Upper lobe of right lung (tissue), 1 donor: Measurements from ENCODE around the gene ADAMTS14. TPM values are rescaled to one million over a fixed set of nuclear protein-coding genes. Genes with fewer than 3 reads are reported as not detected.
A peak's percentile ranks its signal among the peaks of the same experiment; 100 is the strongest.

Source experiments
- ATAC-seq: fragments of 200-7000 bp; cut with Tn5 transposase; one replicate; pipeline ENCODE4 v1.9.1; 2020; ENCODE audit warnings: mild to moderate bottlenecking, moderate library complexity
- DNase-seq: peaks from one replicate; pipeline ENCODE4 v3.0.0-alpha.2; 2020
- H3K27ac ChIP-seq: fragments of 200-600 bp; one replicate; pipeline ENCODE4 v1.8.0; 2022
- H3K27me3 ChIP-seq: fragments of 200-600 bp; one replicate; pipeline ENCODE4 v1.8.0; 2022; ENCODE audit warnings: mild to moderate bottlenecking
- H3K36me3 ChIP-seq: fragments of 200-600 bp; one replicate; pipeline ENCODE4 v1.8.0; 2022
- H3K4me1 ChIP-seq: fragments of 200-600 bp; one replicate; pipeline ENCODE4 v1.8.0; 2022
- H3K4me3 ChIP-seq: fragments of 200-600 bp; one replicate; pipeline ENCODE4 v1.8.0; 2022; ENCODE audit warnings: mild to moderate bottlenecking
- H3K9me3 ChIP-seq: fragments of 200-600 bp; one replicate; pipeline ENCODE4 v1.8.0; 2022
- CTCF ChIP-seq: fragments of 200-600 bp; IDR thresholded peaks from one replicate; pipeline ENCODE4 v1.8.0; 2022; ENCODE audit warnings: antibody characterized with exemption
- intact Hi-C: fragments of 100-400 bp; cut with DNase I; formaldehyde crosslinking; loops from one replicate; pipeline ENCODE4 v1.11.0; 2022
- total RNA-seq: library from RNA; stranded (reverse); fragmentation: NEBNext Ultra II Directional; extraction: Animal tissue kit (Norgen Biotek cat#: 25700); gene quantifications from one replicate; pipeline ENCODE4 v1.2.1, GENCODE V29; 2021
- donor health status: DM: no; HTN: yes; CAD: no; lungs with severe emphysema.

ADAMTS14 gene
- total RNA-seq, 1 donor from 2014 or later: 0.55 TPM

GRCh38 chr10:70743430-70743788 lies 71.1 kb downstream of the ADAMTS14 start:
- Histone ChIP-seq H3K27ac (peak overlapping the region; percentile 45), H3K4me3 (no peak overlapping the region), H3K27me3 (no peaks in the 10 kb centered on the region), H3K36me3 (no peaks in the 10 kb centered on the region), H3K4me1 (peaks cover 14% of the 10 kb centered on the region), H3K9me3 (no peaks in the 10 kb centered on the region)
- no peak for TF ChIP-seq CTCF
- DNase-seq: peak; percentile 47
- ATAC-seq: no peak
- intact Hi-C loops: no loop called here

GRCh38 chr10:70743879-70744278 lies 71.6 kb downstream of the ADAMTS14 start:
- Histone ChIP-seq H3K4me3 (no peak overlapping the region), H3K36me3 (no peaks in the 10 kb centered on the region), H3K9me3 (no peaks in the 10 kb centered on the region), H3K27me3 (no peaks in the 10 kb centered on the region), H3K4me1 (peaks cover 14% of the 10 kb centered on the region), H3K27ac (no peak overlapping the region)
- ATAC-seq: no peak
- intact Hi-C loops: no loop called here
- DNase-seq: peak; percentile 57
- TF ChIP-seq CTCF: no peak

- no peaks in the 10 kb centered on the region for H3K36me3 ChIP-seq
- no peaks in the 10 kb centered on the region for H3K27me3 ChIP-seq
- no peak overlapping the region for H3K4me3 ChIP-seq
- intact Hi-C loops: no loop called here
- peaks cover 14% of the 10 kb centered on the region for H3K4me1 ChIP-seq
- no peak overlapping the region for H3K27ac ChIP-seq
- no peak for DNase-seq
- no peaks in the 10 kb centered on the region for H3K9me3 ChIP-seq
- no peak for ATAC-seq
- TF ChIP-seq CTCF: no peak
Measured at GRCh38 chr10:70744617-70745143, 72.4 kb downstream of the ADAMTS14 start.

- no peak overlapping the region for H3K27ac ChIP-seq
- intact Hi-C loops: no loop called here
Measured at GRCh38 chr10:70745555-70745954, 73.2 kb downstream of the ADAMTS14 start.

GRCh38 chr10:70747192-70747965 lies 75.1 kb downstream of the ADAMTS14 start:
- intact Hi-C loops: no loop called here
- Histone ChIP-seq H3K27ac (no peak overlapping the region), H3K36me3 (no peaks in the 10 kb centered on the region), H3K9me3 (no peaks in the 10 kb centered on the region), H3K4me1 (peaks cover 8% of the 10 kb centered on the region), H3K4me3 (no peak overlapping the region), H3K27me3 (no peaks in the 10 kb centered on the region)
- TF ChIP-seq CTCF: no peak
- ATAC-seq (no peak), DNase-seq (peak; percentile 48)

More at GRCh38 chr10:70745555-70745954, 73.2 kb downstream of the ADAMTS14 start:
- H3K36me3 ChIP-seq: no peaks in the 10 kb centered on the region
- DNase-seq: no peak
- peaks cover 14% of the 10 kb centered on the region for H3K4me1 ChIP-seq
- TF ChIP-seq CTCF: no peak
- ATAC-seq: no peak
- H3K9me3 ChIP-seq: no peaks in the 10 kb centered on the region
- no peaks in the 10 kb centered on the region for H3K27me3 ChIP-seq
- H3K4me3 ChIP-seq: no peak overlapping the region
